ENCODE measurements around the gene MBOAT7.
"Not testable (repeated sequence)": the region's sequence is repeated elsewhere in the genome, so short reads cannot be mapped to it uniquely, and the experiment has no call there.

The MBOAT7 gene

DNA sequence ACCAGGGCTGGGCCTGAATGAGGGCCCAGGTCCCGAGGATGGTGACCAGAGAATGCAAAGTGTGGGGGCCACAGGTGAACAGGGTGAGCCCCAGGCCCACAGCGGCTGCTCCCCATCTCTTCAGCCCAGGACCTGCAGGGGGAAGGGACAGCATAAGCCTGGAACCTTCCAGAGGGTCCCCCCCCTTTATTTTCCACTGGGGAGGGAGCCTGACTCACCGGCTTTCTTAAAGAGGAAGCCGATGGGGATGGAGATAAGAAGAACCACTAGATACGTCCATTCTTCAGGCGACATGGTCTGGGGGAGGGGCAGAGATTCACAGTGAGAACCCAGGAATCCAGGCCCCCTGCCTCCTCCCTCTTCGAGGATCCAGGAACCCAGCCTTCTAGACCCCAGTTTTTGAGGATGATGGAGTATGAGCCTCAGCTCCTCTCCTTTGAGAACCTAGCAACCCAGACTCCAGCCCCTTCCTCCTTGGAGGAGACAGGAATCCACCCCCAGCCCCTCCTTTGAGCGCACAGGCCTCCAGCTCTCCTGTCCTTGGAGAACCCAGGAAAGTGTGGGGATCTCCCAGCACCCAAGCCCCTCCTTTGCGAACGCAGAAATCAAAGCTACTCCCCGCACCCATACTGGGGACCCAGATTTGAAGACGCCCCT, 1.0 kb downstream of the MBOAT7 start:
- no peak for DNase-seq

DNA sequence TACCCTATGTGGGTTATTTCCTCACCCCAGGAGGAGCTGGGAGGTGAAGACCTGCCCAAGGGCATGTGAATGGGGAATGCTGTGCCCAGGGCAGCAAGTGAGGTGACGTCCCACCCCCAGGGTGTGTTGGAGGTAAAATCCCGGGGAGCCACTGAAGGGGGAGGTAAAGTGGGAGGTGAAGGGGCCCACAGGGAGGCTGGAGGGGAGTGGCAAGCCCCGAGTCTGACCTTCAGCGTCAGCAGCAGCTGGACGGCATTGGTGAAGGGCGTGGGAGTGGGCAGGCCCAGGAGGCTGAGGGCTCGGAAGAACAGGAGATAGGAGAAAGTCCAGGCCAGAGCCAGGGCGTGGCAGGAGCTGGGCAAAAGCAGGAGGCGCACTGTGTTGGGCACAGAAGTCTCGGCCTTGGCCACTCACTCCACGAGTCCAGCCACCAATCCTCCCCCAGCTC, 2.4 kb downstream of the MBOAT7 start:
- no peak for DNase-seq

DNA sequence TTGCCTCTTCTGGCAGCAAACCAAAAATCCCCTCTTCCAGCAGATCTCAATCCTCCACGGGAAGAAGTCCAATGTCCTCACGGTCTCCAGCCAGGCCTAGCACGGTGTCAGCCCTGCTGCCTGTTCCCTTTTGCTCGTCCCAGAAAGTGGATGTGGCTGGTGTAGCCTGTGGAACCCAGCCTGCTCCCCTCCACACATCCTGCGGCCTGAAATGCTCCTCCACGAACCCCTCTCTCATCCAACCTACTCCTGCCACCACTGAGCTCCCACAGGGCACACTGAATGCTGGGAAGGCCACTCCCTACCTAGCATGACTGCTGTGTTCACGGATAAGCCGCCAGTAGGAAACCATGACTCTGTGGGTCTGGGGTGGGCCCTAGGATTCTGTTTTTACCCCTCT, 3.0 kb downstream of the MBOAT7 start:
- DNase-seq: no peak

DNA sequence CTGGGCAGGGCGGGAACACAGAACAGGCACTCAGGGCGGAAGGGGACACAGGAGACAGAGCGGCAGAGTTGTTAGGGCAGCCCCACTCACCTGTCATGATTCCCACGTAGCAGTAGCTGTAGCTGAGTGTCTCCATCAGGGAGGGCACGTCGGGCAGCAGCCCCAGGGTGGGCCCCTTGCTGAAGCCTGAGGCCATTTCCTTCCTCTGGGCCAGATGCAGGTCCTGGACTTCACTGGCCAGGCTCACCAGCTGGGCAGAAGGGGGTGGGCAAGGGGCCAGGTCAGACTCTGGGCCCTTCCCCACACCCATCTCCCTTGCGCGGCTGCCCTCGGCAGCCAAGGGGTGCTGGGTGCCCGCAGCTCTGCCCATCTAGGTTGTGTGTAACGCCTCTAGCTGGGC, 5.9 kb downstream of the MBOAT7 start:
- no peak for DNase-seq

DNA sequence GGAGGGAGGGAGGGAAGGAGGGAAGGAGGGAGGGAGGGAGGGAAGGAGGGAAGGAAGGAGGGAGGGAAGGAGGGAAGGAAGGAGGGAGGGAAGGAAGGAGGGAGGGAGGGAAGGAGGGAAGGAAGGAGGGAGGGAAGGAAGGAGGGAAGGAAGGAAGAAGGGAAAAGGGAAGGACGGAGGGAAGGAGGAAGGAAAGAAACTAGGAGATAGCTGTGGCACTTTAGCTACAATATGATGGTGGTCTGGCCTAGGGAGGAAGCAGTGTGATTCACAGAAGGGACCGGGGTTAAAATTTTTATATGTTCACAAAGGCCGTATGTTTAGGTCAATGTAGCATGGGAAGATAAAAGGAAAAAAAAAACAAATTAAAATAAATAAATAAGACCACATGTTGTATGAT, 7.5 kb downstream of the MBOAT7 start:
- not testable (repeated sequence) for DNase-seq

DNA sequence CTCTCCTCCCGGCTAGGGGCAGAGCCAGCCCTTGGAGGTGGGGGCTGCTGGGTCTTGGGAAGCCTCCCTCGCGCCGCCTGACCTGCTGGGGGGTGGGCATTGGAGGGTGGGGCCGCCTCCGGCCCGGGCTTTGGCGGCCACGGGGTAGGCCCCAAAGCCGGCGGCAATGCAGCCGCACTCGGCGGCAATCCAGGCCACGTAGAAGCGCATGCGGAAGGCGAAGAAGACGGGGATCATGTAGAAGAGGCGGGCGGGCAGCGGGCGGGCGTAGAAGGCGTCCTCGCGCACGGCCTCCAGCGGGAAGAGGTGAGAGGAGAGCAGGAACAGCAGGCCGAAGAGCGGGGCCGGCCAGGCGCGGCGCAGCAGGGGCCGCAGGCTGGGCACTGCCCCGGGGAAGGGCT, 8.7 kb downstream of the MBOAT7 start:
- no peak for DNase-seq

DNA sequence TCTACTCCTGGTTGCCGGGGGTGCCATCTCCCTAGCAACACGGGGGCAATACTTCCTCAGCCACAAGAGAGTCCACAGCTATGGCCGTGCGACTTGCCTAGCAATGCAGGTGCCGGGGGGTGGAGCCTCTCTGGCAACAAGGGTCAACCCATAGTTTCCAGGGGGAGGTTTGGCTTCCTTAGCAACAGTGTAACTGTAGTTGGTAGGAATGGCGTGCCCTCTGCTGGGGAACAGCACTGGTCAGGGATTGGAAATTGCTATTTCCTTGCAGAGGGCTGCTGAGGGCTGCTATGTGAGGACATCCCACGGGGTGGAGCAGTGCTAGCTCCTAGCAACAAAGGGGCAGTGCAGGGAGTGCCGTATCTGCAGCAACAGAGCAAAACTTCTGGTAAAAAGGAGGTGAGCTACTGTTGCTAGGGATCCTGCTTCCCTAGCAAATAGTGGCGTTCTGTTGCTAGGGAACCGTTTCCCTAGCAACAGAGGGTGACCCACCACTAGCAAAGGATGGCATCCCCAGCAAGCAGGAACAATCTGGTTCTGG, 9.4 kb downstream of the MBOAT7 start:
- DNase-seq: no peak

DNA sequence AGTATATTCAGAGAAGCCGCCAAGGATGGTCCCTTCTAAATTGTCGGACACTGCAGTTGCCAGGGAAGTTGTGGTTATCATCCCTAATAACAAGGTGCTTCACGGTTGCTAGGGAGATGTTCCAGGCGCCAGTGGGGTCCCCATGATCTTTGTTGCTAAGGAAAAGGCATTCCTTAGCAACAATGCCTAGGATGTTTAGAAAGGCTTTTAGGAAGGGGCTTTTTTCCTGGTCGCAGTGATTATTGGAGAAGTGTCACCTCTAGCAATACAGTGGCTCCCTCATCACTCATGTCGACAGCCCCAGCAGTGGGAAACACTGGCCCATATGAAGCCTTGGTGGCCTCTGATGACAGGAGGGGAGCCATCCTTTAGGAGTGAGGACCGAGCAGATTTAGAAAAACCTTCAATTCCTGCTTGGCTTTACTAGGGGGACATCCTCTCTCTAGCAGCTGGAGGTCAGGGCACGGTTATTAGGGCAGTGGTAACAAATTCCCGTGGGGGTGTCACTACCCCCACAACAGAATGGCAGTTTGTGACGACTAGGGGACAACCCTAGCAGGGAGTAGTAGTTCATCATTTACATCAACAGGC, 10.0 kb downstream of the MBOAT7 start:
- no peak for DNase-seq

DNA sequence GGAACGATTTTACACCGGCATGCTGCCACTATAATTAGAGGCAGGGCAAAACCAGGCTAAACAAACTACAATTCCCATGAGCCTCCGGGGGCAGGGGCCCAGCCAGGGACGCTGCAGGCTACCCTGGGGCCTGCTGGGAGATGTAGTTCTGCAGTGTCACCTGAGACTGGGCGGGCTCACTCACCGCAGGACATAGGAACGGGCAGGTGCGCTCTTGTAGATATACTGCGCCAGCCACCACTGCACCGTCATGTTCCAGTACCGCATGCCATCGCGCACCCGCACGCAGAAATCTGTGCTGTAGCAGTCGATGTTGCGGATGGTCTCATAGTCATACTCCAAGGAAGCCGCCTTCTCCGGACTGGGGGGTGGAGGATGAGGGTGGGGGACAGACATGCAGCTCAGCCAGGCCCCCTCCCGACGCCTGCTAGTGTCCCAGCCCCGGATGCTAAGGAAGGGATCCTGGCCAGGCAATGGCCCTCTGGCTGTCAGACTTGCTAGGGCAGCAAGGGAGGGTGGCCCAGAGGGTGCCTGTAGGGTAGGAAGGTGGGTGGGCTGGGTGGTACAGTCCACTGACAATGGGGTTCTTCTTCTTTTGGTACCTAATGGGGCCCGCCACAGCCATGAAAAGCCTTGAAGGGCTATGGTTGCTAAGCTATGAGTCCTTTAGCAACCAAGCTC, 10.7 kb downstream of the MBOAT7 start:
- DNase-seq: peak in 1 of 2 experiments; percentile 3

DNA sequence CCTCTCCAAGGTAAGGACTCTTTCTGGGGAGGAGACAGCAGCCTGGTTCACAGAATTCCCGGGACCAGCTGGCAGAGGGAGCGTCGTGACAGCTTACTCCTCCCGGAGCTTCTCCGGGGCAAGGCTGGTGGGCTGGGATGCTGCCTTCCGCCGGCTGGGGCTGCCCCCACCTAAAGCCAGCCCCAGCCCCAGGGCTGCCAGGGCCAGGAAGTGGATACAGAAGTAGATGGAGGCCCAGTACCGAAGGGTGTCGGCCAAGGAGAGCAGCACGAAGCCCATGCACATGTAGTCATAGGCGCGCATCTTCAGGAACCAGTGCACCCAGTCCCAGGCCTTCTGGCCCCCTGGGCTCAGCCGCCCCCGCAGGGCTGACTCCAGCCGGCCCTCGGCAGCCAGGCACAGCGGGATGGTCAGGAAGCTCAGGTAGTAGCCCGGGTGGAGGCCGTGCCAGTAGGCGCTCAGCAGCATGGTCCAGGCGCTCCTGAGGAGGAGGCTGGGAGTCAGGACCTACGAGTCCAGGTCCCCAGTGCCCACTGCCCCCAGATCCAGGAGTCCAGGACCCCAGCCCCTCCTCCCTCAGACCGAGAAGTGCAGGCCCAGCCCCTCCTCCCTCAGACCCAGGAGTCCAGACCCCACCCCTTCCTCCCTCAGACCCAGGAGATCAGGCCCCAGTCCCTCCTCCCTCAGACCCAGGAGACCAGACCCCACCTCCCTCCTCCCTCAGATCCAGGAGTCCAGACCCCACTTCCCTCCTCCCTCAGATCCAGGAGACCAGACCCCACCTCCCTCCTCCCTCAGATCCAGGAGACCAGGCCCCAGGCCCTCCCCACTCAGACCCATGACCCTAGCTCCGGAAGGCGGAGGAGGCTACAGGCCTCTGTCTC, 15.2 kb downstream of the MBOAT7 start:
- no peak for DNase-seq

DNA sequence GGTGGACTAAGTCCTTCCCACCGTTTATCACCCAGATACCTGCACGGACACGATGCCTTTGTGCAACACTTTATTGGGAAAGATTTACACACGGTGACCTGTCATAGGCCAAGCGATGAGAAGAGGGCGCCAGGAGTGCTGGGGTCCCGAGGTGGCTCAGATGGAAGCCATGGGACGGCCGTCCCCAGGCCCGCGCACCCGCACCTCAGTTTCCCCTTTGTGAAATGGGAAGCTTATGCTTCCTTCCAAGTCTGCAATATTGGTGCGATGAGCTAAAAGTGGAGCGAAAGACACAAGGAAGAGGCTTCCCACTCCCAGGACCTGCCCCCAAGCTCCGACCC, 16.1 kb downstream of the MBOAT7 start:
- DNase-seq: no peak

DNA sequence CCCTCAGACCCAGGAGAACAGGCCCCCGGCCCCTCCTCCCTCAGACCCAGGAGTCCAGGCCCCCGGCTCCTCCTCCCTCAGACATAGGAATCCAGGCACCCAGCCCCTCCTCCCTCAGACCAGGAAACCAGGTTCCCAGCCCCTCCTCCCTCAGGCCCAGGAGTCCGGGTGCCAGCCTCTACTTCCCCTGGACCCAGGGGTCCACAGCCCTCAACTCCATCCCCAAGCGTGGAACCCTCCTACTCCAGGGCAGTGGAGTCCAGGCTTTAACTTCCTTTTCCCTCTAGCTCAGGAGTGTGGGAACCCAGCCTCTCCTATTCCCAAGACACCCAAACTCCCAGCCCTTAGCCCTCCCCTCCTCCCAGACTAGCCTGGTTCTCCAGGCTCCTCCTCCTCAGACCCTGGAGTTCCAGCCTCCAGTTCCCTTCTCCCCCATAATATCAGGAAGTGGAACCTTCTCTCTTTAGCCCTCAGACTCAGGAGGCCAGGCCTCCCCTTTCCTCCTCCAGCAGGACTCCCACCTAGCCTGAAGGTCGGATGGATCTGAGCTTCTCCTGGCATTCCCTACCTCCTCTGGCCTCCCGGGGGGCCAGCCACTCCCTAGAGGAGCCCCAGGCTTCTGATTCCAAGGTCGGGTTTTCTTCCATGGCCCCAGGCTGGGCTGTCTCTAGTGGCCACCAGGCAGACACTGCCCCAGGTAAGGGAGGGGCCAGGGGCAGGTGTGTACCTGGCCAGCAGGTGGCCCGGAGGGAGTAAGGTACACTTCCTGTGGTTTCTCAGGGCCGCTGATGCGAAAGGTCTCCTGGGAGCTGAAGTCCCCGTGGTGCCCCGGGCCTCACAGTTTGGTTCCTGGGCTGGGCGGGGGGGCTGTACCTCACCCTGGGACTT, 16.7 kb downstream of the MBOAT7 start, which contains the start of gene TMC4:
Gene TMC4 (minus strand): TSS at position 690 of the 888 bp plus-strand sequence. CDS start 43 bp downstream, at position 647.
- peak in 1 of 2 experiments; percentile 15 for DNase-seq

DNA sequence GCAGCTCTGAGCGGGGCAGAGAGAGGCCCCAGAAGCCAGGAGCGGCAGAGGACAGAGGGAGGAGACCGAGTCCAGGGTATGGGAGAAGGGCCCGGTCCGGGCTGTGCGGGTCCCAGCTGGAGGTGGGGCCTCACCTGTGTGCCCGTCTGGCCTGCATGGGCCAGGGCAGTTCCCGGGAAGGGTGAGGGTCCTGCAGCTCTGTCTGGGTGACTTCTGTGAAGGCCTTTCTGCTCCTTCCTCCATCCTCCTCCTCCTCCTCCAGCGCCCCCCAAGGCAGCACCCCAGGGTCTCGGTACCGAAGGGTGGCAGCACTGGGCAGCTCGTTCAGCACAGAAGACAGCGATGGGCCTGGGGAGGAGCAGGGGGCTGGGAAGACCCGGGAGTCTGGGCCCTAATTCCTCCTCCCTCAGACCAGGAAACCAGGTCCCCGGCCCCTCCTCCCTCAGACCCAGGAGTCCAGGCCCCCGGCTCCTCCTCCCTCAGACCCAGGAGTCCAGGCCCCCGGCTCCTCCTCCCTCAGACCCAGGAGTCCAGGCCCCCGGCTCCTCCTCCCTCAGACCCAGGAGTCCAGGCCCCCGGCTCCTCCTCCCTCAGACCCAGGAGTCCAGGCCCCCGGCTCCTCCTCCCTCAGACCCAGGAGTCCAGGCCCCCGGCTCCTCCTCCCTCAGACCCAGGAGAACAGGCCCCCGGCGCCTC, 17.5 kb downstream of the MBOAT7 start:
- not testable (repeated sequence) for DNase-seq

DNA sequence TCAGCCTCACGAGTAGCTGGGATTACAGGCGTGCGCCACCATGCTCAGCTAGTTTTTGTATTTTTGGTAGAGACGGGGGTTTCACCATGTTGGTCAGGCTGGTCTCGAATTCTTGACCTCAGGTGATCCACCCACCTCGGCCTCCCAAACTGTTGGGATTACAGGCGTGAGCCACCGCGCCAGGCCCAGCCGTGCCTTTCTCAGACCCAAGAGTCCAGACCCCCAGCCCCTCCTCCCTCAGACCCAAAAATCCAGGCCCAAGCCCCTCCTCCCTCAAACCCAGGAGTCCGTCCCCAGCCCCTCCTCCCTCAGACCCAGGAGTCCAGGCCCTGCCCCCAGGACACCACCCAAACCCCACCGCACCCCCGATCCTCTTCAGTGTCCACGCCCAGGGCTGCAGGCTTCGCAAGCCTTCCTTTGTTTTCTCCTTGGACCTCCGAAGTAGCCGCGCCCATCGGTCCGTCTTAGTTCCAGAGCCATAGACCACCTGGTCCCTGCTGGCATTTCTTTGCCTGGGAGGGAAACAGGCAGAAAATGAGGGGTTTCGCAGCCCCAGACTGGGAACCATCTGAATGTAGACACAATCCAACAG, 20.1 kb downstream of the MBOAT7 start:
- no peak for DNase-seq

DNA sequence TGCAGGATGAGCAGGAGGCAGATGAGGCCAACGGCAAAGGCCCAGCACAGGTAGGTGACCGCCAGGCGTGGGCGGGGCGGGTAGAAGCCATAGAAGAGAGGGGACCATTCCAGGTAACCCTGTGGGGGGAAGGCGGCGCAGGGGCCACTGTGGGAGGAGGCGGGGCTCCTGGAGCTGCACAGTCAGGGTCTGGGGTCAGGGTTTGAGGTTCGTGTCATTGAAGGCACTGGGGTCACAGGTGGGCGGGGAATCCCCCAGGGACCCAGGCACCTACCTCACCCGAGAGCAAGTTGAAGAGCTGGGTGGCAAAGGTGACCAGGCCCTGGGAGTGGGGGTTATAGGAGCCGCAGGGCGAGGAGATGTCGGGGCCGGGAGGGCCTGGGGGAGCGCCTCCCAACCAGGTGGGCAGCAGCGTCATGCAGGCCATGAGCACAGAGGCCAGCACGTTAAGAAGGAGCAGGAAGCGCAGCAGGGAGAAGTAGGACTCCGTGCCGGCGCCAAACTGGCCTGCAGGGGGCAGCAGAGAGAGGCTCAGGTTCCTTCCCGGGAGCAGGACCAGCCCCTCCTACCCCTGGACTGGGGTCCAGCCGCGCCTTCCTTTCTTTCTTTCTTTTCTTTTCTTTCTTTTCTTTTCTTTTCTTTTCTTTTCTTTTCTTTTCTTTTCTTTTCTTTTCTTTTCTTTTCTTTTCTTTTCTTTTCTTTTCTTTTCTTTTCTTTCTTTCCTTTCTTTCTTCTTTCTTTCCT, 21.0 kb downstream of the MBOAT7 start:
- peak; percentile 70 to 80 for DNase-seq

DNA sequence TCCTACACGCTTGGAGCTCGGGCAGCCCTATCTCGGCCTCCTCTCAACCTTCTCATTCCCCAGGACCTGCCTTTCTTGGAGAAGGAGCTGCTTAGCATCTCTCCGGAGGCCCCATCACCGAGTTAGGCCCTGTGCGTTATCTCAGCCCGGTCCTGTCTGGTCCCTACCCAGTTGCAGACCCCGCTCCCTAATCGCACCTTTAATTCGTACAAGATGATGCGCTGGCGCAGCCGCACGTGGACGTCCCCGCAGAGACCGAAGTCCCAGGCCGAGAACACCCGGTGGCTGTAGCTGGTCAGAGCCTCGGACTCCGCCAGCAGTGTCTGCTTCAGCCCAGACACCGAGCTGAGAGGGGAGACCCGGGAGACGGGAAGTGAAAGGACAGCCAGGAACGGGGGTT, 24.2 kb downstream of the MBOAT7 start:
- DNase-seq: no peak

DNA sequence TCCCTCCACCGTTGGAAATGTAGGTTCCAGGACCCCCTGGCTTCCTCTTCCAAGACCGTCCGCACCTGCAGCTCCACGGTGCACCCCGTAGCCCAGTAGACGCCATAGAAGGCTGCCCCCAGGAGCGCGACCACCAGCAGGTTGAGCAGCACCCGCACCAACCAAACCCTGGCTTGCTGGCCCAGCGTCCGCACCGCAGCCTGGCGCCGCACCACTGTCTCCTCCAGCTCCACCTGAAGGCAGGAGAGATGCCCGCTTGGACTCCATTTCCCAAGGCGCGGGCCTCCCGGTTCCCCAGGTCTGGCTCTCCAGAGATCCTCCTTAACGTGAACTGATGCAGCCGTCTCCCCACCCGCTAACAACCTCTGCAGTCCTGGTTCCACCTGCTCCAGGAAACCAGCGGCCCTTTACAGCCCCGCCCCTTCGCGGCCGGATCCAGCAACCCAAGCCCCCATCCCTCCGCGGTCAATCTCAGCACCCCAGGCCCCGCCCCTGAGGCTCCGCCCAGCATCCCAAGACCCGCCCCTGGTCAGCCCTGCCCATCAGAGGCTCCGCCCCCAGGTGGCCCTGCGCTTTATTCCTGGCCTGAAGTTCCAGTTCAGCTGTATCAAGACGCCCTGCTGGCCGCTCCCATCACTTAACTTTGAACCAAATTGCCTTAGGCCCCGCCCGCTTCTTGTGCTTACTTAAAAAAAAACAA, 24.9 kb downstream of the MBOAT7 start:
- no peak for DNase-seq

DNA sequence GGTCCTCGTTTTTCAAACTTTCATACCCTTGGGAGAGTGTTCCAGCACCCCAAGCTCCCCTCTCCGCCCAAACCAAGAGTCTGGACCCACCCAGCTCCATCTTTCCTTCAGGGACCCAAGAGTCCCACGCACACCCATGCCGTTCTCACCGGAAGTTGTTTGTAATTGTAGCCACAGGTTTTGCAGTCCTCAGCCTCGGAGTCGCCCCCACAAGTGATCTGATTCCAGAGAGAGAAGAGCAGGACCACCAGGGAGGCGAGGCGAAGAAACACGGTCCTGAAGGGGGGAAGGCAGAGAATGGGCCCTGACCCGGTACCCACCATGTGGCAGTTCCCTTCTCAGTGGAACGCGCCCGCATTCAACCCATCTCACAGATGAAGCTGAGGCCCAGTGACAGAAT, 26.5 kb downstream of the MBOAT7 start:
- DNase-seq: no peak

DNA sequence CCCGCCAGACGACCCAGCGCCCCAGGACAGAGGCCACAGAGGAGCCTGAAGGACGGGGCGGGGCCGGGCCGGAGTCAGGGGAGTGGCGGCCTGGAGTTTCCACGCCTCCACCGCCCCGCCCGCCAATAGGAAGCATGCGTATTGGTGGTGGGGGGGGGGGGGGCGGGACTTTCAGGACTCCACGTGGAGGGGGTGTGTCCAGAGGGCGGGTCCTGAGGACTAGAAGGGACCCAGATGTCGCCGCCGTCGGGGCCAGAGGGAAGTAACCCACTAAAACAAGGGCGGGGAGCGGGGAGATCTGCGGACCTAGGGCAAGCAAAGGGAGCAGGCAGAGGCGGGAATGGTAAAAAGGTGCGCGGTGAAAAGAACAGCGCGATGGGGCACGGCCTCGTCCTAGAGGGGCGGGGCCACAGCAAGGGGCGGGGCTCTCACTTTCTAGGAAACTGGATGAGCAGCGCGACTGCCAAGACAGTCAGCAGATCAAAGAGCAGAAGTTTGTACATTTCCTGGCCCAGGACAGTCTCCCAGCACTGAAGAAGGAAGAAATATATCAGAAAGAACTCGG, 27.1 kb downstream of the MBOAT7 start:
- DNase-seq: peak; percentile 59 to 76

All from SHP77 (cell line).